Hematopoietic multipotent progenitor cell (in vitro differentiated cells): Measurements from ENCODE around the gene GCDH. TPM values are rescaled to one million over a fixed set of nuclear protein-coding genes. Genes with fewer than 3 reads are reported as not detected.
A peak's percentile ranks its signal among the peaks of the same experiment; 100 is the strongest.
"Not testable (repeated sequence)": the region's sequence is repeated elsewhere in the genome, so short reads cannot be mapped to it uniquely, and the experiment has no call there.

Experiments used
- DNase-seq, 3 donors: peaks; one replicate each; pipeline ENCODE4 v3.0.0-alpha.2; 2011 to 2015; ENCODE audit warnings: low read depth in 2 of 3, low spot score in 2 of 3
- total RNA-seq: library from RNA; depleted of rRNA; stranded (reverse); fragments of >200 nt; gene quantifications from one replicate; pipeline ENCODE4 v1.2.3, GENCODE V29; 2012

The GCDH gene
- total RNA-seq = 87.3 TPM

DNA sequence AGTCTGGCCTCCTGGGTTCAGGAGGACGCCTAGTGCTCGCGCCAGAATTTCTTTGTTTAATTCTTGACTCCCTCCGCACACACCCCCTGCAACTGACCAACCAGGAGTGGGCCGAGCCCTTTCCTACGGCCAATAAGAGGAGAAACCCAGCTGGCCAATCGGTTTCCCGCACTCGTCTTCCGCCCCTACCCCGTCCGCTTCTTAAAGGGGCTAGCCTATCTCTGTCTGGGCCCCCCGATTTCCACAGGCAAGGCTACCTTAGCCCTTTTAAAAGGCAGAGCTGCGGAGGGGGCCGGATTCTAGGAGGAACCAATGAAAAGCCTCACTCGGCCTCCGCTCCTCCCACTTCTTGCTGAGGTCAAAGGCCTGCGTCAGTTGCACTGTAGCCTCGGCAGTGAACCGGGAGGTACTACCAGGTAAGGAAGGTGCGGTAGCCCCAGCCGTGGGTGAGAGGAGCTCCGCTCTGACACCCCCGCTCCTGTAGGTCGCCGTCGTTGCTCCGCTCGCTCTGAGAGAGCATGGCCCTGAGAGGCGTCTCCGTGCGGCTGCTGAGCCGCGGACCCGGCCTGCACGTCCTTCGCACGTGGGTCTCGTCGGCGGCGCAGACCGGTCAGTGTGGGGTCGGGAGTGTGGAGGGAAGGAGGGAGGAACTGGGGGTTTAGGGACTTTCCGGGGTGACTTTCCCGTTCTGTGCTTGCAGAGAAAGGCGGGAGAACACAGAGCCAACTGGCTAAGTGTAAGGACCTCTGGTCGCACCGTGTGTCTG lies at the start of gene GCDH:
Gene GCDH, plus strand, starts transcription at position 374 of the 766 bp plus-strand sequence. Its CDS starts 145 bp downstream, at position 519.
- peak; percentile 88 to 100 (median 98) for DNase-seq

DNA sequence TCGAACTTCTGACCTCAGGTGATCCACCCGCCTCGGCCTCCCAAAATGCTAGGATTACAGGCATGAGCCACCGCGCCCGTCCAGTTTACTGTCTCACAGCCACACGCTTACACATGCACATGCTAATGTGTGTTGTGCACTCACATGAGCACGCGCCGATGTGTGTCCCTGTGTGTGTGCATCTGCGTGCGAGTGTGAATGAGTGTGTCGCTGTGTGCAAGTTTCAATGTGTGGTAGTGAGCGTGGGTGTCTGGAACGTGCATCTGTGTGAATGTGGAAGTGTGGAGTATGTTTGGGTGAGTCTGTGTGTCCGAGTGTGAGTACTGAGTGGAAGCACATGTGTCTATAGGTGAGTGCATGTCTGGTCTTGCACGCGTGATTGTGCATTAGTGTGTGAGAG lies 48.4 kb upstream of the GCDH start:
- no peak for DNase-seq

GRCh38 chr19:12843328-12843727 lies 47.6 kb upstream of the GCDH start:
- DNase-seq = no peak

- no peak for DNase-seq
Observed at GRCh38 chr19:12843999-12844732, 46.8 kb upstream of the GCDH start.

DNA sequence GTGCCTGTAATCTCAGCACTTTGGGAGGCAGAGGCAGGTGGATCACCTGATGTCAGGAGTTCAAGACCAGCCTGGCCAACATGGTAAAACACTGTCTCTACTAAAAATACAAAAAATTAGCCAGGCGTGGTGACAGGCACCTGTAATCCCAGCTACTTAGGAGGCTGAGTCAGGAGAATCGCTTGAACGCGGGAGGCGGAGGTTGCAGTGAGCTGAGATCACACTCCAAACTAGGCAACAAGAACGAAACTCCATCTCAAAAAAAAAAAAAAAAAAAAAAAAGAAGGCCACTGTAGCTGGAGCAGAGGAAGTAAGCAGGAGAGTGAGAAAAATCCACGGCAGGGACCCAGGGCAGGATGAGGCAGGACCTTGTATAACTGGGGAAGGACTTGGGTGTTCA lies 44.3 kb upstream of the GCDH start:
- DNase-seq = not testable (repeated sequence)

- DNase-seq = peak; percentile 74 to 88 (median 85)
Observed at GRCh38 chr19:12847159-12848139, 43.5 kb upstream of the GCDH start.

GRCh38 chr19:12856653-12857052 lies 34.3 kb upstream of the GCDH start:
- no peak for DNase-seq

- DNase-seq = no peak
Observed at GRCh38 chr19:12858041-12858928, 32.7 kb upstream of the GCDH start.

DNA sequence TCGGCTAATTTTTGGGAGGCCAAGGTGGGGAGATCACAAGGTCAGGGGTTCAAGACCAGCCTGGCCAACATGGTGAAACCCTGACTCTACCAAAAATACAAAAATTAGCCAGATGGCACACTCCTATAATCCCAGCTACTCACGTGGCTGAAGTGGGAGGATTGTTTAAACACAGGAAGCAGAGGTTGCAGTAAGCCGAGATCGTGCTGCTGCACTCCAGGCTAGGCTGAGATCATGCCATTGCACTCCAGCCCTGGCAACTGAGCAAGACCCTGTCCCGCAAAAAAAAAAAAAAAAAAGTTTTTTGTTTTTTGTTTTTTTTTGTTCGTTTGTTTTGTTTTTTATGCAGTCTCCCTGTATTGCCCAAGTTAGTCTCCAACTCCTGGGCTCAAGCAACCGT lies 31.4 kb upstream of the GCDH start:
- no peak for DNase-seq

DNA sequence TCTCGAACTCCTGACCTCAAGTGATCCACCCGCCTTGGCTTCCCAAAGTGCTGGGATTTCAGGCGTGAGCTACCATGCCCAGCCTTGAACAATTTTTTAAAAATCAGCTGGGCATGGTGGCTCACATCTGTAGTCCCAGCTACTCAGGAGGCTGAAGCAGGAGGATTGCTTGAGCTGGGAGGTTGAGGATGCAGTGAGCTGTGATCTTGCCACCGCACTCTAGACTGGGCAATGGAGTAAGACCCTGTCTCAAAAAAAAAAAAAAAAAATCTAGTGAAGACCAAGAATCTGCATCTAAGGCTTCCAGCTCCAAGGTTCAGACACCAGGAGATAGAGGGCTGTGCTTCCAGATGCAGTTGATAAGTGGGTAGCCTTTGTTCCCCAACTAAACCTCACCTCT lies 26.8 kb upstream of the GCDH start:
- no peak for DNase-seq

DNA sequence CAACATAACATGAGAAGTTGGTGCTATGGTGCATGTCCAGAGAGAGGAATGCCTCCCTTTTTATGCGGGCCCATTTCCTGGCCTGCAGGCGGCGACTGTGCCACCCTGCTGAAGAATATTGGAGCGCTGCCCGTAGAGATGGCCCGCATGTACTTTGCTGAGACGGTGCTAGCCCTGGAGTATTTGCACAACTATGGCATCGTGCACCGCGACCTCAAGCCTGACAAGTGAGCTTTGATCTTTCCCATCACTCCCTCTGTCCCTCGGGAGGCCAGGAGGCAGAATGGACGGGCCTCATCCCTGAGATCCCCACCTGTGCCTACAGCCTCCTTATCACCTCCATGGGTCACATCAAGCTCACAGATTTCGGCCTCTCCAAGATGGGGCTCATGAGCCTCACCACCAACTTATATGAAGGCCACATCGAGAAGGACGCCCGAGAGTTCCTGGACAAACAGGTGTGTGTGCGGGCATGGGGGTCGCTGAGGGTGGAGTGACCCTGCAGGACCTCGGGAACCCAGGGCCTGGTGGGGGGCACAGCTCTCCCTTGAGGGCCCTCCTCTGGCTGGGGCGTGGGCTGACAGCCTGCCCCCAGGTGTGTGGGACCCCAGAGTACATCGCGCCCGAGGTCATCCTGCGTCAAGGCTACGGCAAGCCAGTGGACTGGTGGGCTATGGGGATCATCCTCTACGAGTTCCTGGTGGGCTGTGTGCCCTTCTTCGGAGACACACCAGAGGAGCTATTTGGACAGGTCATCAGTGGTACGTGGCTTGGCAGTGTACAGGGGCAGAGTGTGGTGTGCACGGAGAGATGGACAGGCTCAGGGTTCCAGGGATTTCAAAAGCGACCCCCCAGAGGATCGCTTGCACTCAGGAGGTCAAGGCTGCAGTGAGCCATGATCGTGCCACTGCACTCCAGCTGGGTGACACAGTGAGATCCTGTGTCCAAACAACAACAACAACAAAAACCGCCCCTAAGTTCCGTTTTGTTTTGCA lies 25.9 kb upstream of the GCDH start:
- no peak for DNase-seq

DNA sequence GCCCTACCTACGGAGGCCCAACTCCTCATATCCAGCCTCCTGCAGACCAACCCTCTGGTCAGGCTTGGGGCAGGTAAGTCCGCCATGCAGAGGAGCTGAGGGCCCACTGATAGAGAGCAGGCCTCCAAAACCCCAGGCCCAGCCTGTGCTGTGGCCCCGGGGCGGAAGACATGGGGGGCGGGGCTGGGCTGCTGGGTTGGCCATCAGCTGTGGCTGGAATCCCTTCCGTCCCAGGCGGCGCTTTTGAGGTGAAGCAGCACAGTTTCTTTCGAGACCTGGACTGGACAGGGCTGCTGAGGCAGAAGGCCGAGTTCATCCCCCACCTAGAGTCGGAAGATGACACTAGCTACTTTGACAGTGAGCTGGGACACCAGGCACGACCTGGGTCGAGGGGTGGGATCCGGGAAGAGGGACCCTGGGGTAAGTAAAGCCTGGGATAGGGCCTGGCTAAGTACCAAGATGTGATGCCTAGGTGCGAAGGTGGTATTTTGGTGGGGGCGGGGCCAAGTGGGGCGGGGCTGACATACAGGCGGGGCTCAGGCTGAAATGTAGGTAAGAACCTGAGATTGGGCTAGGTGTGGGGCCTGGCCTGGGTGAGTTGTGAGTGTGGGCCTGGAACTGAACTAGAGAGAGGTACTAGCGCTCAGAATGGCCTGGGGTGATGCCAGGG lies 25.1 kb upstream of the GCDH start:
- DNase-seq = no peak

GRCh38 chr19:12866416-12867119 lies 24.4 kb upstream of the GCDH start:
- DNase-seq = no peak

DNA sequence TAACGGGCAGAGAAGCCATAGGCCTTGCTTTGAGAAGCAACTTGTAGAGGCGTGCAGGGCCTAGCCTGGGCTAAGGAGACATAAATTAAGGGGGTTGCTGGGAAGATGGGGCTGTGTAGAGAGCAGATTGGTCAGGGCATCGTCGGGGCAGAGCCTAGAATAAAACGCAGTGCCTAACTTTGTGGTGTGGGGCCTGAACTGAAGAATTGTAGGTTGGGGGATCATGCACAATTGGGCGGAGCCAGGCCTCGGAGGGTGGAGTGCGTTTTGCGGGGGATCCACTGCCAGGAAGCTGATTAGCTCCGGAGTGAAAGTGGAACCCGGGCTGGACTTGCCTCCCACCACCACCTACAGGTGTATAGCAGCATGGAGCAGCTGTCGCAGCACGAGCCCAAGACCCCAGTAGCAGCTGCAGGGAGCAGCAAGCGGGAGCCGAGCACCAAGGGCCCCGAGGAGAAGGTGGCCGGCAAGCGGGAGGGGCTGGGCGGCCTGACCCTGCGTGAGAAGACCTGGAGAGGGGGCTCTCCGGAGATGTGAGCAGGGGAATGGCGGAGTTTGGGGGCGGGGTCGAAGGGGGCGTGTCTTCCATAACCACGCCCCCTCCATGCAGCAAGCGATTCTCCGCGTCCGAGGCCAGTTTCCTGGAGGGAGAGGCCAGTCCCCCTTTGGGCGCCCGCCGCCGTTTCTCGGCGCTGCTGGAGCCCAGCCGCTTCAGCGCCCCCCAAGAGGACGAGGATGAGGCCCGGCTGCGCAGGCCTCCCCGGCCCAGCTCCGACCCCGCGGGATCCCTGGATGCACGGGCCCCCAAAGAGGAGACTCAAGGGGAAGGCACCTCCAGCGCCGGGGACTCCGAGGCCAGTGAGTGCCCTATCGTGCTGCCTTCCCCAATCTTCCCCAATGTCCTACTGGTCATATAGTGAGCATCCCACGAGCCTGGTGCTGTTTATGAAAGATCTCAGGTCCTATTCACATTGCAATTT lies 23.6 kb upstream of the GCDH start:
- peak; percentile 42 to 88 (median 88) for DNase-seq

DNA sequence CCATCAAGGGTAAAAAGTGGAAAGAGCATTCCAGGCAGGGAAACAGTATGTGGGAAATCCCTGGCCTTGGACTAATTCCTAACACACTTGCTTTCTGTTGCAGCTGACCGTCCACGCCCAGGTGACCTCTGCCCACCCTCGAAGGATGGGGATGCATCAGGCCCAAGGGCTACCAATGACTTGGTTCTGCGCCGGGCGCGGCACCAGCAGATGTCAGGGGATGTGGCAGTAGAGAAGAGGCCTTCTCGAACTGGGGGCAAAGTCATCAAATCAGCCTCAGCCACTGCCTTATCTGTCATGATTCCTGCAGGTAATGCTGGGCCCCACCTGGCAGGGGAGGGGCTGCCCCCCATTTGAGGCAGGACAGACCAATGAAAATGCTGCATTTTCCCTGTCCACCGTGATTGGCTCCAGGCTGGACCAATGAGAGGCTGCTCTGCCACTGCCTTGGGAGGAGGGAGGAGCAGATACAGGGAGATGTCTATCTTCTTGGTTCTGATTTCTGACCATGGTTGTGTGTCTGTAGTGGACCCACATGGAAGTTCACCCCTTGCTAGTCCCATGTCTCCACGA lies 22.3 kb upstream of the GCDH start:
- DNase-seq = peak in 1 of 3 donors; percentile 29

DNA sequence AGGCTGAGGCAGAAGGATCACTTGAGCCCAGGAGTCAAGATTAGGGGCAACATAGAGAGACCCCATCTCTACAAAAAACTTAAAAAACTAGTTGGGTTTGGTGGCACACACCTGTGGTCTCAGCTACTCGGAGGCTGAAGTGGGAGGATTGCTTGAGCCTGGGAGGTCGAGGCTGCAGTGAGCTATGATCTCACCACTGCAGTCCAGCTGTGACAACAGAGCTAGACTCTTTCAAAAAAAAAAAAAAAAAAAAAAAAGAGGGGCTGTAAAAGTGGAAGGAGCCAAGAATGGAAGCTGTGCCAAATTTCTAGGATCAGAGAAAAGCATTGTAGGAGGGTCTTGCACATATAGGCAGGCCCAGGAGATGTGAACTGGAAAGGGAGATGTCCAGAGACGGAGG lies 19.3 kb upstream of the GCDH start:
- no peak for DNase-seq
